Hematopoietic multipotent progenitor cell (in vitro differentiated cells): Measurements from ENCODE around the gene ZNF217. TPM values are rescaled to one million over a fixed set of nuclear protein-coding genes. Genes with fewer than 3 reads are reported as not detected.
"Not testable (repeated sequence)": the region's sequence is repeated elsewhere in the genome, so short reads cannot be mapped to it uniquely, and the experiment has no call there.

Experiments used
- DNase-seq, 3 donors: peaks; one replicate each; pipeline ENCODE4 v3.0.0-alpha.2; 2011 to 2015; ENCODE audit warnings: low read depth in 2 of 3, low spot score in 2 of 3
- total RNA-seq: library from RNA; depleted of rRNA; stranded (reverse); fragments of >200 nt; gene quantifications from one replicate; pipeline ENCODE4 v1.2.3, GENCODE V29; 2012

The ZNF217 gene
- 26.7 TPM for total RNA-seq

DNA sequence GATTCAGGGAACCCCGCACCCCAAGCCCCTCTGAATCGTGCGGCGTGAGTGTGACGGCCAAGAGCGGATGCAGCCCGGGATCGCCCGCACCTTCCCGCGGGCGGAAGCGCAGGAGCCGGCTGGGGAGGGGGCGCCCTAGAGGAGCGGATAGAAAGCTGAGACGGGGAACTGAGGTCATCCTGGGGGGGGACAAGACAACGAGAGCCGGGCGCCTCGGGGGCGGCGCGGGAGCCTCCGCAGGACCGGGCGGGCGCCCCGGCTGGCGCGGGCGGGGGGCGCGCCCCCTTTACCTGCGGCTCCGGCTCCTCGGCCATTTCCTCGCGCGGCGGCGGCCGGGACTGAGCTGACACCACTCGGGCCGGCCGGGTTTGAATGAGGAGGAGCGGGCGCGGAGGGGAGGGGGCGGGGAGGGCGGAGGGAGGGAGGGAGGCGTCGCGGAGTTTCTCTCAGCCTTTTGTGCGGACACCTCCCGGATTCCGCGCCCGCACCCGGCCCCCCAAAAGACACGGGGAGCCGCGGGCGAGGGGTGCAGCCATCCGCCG, at the start of gene ZNF217:
Gene ZNF217 (minus strand): TSS at position 374 of the 542 bp plus-strand sequence. CDS start 11,013 bp downstream, outside the sequence.
- DNase-seq, result peak in 2 of 3 donors; percentile 58 to 65

GRCh38 chr20:53643031-53643832, 49.6 kb upstream of the ZNF217 start:
- peak in 2 of 3 donors; percentile 90 to 93 for DNase-seq

DNA sequence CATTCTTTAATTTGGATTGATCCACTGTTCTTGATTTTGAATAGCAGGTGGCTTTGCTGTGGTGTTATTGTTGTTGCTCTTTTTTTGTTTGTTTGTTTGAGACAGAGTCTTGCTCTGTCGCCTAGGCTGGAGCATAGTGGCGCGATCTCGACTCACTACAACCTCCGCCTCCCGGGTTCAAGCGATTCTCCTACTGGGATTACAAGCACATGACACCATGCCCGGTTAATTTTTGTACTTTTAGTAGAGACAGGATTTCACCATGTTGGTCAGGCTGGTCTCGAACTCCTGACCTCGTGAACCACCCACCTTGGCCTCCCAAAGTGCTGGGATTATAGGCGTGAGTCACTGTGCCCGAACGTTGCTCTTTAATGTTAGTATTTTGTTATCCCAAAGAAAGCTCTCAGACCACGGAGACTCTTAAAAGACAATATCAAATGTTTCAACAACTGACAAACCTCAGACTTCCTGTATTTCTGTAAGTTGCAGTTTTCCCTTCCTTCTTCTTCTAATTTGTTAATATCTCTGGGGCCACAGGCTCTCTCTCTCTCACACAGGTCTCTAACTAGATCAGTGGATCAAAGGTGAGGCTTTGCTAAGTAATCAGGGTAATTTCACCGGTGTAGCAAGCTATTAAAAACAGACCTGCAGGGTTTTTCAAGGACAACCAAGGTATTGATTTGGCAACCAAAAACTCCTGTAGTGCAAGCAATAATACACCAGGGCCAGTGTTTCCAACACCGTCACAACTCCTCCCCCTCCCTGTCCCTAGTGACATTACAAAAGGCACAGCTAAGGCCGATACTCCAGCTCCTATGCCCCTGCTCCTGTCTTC, 48.8 kb upstream of the ZNF217 start:
- peak in 2 of 3 donors; percentile 84 to 88 for DNase-seq

GRCh38 chr20:53639647-53640440, 46.2 kb upstream of the ZNF217 start:
- no peak for DNase-seq

DNA sequence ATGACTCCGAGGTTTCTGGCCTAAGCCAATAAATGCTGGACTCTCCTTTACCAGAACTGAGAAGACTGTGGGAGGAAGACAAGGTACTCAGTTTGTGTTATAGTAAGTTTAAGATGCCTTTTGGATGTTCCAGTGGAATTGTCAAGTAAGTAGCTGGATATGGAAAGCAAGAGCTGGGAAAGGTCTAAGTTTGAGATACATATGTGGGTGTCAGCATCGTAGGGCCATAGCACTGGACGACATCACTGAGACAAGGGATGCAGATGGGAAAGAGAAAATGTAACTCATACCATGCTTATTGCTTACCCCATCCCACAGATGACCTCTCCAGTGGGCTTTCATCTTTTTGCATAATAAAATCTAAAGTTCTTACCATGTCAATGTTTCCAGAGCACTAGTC, 45.5 kb upstream of the ZNF217 start:
- DNase-seq, result no peak

- DNase-seq, result not testable (repeated sequence)
Measured at GRCh38 chr20:53637310-53637709, 43.7 kb upstream of the ZNF217 start.

GRCh38 chr20:53636540-53637097, 43.0 kb upstream of the ZNF217 start:
- no peak for DNase-seq

GRCh38 chr20:53635221-53635620, 41.6 kb upstream of the ZNF217 start:
- no peak for DNase-seq

GRCh38 chr20:53631909-53632662, 38.4 kb upstream of the ZNF217 start:
- DNase-seq, result peak in 1 of 3 donors; percentile 36

DNA sequence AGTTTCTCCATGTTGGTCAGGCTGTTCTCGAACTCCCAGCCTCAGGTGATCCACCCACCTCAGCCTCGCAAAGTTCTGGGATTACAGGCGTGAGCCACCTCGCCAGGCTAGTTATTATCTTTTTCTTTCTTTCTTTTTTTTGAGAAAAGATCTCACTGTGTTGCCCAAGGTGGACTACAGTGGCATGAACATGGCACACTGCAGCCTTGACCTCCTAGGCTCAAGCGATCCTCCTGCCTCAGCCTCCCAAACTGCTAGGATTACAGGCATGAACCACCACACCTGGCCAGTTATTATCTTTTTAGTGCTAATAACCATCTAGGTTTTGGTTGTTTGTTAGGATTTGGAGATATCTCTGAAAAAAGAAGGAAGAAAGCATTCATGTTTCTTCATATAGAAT, 35.8 kb upstream of the ZNF217 start:
- no peak for DNase-seq

GRCh38 chr20:53628758-53629157, 35.1 kb upstream of the ZNF217 start:
- not testable (repeated sequence) for DNase-seq

GRCh38 chr20:53628076-53628475, 34.4 kb upstream of the ZNF217 start:
- DNase-seq, result no peak

DNA sequence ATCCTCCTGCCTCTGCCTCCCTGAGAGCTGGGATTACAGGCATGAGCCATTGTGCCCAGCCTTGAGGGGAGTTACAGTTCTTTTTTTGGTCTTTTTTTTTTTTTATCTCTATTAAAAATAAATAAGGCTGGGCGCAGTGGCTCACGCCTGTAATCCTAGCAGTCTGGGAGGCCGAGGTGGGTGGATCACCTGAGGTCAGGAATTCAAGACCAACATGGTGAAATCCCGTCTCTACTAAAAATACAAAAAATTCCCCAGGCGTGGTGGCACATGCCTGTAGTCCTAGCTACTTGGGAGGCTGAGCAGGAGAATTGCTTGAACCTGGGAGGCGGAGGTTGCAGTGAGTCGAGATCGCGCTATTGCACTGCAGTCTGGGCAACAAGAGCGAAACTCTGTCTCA, 33.4 kb upstream of the ZNF217 start:
- not testable (repeated sequence) for DNase-seq

DNA sequence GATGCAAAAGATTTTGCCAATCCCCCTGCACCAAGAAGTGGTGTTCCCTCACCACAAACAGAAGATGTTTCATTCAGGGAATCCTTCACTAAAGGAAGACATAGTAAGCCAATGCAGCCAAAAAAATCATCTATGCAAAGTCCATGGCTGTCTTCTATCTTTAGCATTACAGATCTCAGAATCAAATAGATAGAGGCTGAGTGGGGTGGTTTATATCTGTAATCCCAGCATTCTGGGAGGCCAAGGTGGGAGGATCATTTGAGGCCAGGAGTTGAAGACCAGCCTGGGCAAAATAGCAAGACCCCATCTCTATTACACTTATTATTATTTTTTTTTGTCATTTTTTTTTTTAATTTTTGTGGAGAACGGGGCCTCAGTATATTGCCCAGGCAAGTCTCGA, 32.9 kb upstream of the ZNF217 start:
- DNase-seq, result no peak

GRCh38 chr20:53625311-53626129, 31.9 kb upstream of the ZNF217 start:
- DNase-seq, result peak in 1 of 3 donors; percentile 56

GRCh38 chr20:53624927-53625250, 31.2 kb upstream of the ZNF217 start:
- not testable (repeated sequence) for DNase-seq

- DNase-seq, result peak in 2 of 3 donors; percentile 52 to 60
Measured at GRCh38 chr20:53623454-53624211, 30.0 kb upstream of the ZNF217 start.

DNA sequence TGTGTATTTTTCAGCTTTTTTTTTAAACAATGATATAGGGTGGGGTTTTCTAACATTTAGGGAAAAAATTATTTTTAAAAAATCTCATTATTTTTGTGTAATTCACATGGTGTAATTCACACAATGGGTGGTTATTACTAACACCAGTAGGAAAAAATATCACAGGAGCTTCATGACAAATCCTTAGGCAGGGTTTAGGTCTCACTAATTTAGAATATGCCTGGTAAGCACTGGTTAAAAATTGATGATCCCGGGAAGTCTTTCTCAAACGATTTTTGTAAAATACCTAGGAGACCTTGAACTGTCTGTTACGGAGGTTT, 29.5 kb upstream of the ZNF217 start:
- no peak for DNase-seq
